Type B pancreatic cell (in vitro differentiated cells): Measurements from ENCODE around the gene SPACA4. TPM values are rescaled to one million over a fixed set of nuclear protein-coding genes. Genes with fewer than 3 reads are reported as not detected.

Experiments used
- DNase-seq: peaks from one replicate; pipeline ENCODE4 v3.0.0; 2021; ENCODE audit warnings: mixed read lengths; ENCODE audit not compliant: unreplicated experiment; ENCODE audit errors: extremely low spot score
- H3K27ac Mint-ChIP-seq: 2 replicates; pipeline ENCODE4 v1.8.0; 2021; ENCODE audit warnings: mild to moderate bottlenecking, mixed read lengths
- H3K27me3 Mint-ChIP-seq: 2 replicates; pipeline ENCODE4 v1.8.0; 2021; ENCODE audit warnings: mixed read lengths
- H3K36me3 Mint-ChIP-seq: 2 replicates; pipeline ENCODE4 v1.8.0; 2021; ENCODE audit warnings: mixed read lengths
- H3K4me1 Mint-ChIP-seq: one replicate; pipeline ENCODE4 v1.8.0; 2021; ENCODE audit warnings: mixed read lengths; ENCODE audit not compliant: unreplicated experiment
- H3K4me3 Mint-ChIP-seq: 2 replicates; pipeline ENCODE4 v1.8.0; 2021; ENCODE audit warnings: mild to moderate bottlenecking, mixed read lengths
- H3K9me3 Mint-ChIP-seq: 2 replicates; pipeline ENCODE4 v1.8.0; 2021; ENCODE audit warnings: mixed read lengths
- total RNA-seq: library from RNA; stranded (reverse); gene quantifications from 2 replicates; pipeline ENCODE4 v1.2.1, GENCODE V29; 2021; ENCODE audit warnings: low replicate concordance
- TF ChIP-seq, protein P1 (sequence below): fragments of 200-600 bp; sonication (generic); conservative IDR thresholded peaks from 2 replicates; pipeline ENCODE4 v1.5.0; 2021; ENCODE audit warnings: antibody characterized with exemption, mild to moderate bottlenecking

SPACA4 gene
- total RNA-seq, 1 donor from 2014 or later, result not detected

DNA sequence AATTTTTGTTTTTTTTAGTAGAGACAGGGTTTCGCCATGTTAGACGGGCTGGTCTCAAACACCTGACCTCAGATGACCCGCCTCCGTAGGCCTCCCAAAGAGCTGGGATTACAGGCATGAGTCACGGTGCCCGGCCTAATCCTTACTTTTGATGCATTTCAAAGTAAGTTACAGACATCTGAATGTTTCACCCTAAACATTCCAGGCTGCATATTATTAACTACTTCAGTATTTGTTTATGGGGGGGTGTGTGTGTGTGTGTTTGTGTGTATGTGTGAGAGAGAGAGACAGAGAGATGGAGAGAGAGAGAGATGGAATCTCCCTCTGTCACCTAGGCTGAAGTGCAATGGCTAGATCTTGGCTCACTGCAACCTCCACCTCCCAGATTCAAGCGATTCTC lies 41.5 kb upstream of the SPACA4 start:
- Mint-ChIP-seq H3K36me3 (no peaks in the 10 kb centered on the region), H3K4me3 (no peak overlapping the region), H3K27me3 (peaks cover 7% of the 10 kb centered on the region), H3K4me1 (peaks cover 10% of the 10 kb centered on the region), H3K9me3 (no peaks in the 10 kb centered on the region), H3K27ac (peak overlapping the region; percentile 77)
- TF ChIP-seq, protein P1, sequence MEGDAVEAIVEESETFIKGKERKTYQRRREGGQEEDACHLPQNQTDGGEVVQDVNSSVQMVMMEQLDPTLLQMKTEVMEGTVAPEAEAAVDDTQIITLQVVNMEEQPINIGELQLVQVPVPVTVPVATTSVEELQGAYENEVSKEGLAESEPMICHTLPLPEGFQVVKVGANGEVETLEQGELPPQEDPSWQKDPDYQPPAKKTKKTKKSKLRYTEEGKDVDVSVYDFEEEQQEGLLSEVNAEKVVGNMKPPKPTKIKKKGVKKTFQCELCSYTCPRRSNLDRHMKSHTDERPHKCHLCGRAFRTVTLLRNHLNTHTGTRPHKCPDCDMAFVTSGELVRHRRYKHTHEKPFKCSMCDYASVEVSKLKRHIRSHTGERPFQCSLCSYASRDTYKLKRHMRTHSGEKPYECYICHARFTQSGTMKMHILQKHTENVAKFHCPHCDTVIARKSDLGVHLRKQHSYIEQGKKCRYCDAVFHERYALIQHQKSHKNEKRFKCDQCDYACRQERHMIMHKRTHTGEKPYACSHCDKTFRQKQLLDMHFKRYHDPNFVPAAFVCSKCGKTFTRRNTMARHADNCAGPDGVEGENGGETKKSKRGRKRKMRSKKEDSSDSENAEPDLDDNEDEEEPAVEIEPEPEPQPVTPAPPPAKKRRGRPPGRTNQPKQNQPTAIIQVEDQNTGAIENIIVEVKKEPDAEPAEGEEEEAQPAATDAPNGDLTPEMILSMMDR, result no peak
- DNase-seq, result no peak

DNA sequence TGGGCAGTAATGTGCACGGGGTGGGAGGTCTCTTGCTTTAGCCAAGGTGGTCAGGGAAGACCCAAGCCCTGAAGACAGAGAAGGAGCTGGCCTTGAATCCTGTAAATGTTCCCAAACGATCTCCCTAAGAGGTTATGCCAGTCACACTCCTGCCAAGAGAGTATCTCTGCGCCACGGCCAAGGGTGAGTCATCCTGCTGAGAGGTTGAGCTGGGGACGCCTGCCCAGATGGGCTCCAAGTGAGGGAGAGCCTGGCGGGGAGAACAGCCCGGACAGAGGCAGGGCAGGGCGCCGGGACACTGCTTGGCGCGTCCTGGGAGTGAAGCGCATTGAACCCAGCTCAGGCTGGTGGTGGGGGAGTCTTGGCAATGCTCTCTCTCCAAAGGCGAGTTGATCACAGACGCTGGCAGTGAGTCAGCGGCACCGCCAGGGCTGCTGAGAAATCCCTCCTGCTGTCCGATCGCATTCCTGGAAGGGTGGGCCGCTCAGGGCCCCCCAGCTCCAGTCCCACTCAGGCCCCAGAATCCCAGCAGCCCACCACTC lies 38.1 kb upstream of the SPACA4 start:
- H3K4me1 Mint-ChIP-seq, result peaks cover 11% of the 10 kb centered on the region
- TF ChIP-seq, protein P1, result no peak
- H3K36me3 Mint-ChIP-seq, result no peaks in the 10 kb centered on the region
- H3K27ac Mint-ChIP-seq, result peak overlapping the region; percentile 43
- no peak for DNase-seq
- peak overlapping the region; percentile 59 for H3K4me3 Mint-ChIP-seq
- H3K9me3 Mint-ChIP-seq, result no peaks in the 10 kb centered on the region
- peaks cover 7% of the 10 kb centered on the region for H3K27me3 Mint-ChIP-seq

DNA sequence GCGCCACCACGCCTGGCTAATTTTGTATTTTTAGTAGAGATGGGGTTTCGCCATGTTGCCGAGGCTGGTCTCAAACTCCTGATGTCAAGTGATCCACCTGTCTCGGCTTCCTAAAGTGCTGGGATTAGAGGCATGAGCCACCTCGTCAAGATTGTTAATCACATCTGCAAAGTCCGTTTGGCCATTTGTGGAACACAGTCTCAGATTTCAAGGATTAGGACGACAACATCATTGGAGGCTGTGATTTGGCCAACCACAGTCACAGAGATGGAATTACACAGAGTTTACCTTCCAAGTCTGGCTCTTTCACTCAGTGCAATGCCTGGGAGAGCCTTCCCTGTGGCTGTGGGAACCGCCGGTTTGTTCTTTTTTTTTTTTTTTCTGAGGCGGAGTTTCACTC lies 36.7 kb upstream of the SPACA4 start:
- Mint-ChIP-seq H3K4me3 (no peak overlapping the region), H3K4me1 (peaks cover 9% of the 10 kb centered on the region), H3K36me3 (no peaks in the 10 kb centered on the region), H3K9me3 (no peaks in the 10 kb centered on the region), H3K27ac (no peak overlapping the region), H3K27me3 (peaks cover 7% of the 10 kb centered on the region)
- TF ChIP-seq, protein P1, result no peak
- no peak for DNase-seq

DNA sequence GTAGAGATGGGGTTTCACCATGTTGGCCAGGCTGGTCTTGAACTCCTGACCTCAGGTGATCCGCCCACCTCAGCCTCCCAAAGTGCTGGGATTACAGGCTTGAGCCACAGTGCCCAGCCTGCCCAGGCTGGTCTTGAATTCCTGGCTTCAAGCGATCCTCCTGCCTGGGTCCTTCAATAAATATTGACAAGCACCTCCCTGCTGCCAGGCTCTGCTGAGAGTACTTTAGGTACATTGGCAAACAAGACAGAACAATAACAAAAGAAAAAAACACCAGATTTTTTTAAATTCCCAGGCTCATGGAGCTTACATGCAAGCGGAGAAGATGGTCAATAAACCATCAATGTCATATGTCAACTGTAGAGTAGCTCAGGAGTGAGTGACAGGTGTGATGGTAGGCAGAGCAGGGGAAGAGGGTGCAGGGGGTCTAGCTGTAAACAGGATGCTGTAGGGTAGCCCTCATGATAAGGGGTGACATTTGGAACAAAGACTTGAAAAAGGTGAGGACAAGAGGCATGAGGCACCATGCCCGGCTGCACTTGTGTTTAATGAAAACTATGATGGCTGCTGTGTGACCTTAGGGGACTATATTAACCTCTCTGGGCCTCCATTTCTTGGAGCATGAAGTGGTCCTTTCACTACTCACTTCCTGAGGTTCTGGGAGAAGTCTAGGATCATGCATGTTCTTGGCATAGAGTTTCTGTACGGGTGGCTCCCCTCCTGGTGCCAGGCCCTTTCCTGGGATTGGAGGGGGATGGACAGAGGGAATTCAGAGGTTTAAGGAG lies 35.0 kb upstream of the SPACA4 start:
- peaks cover 5% of the 10 kb centered on the region for H3K4me1 Mint-ChIP-seq
- H3K27ac Mint-ChIP-seq, result peak overlapping the region; percentile 35
- TF ChIP-seq, protein P1, result no peak
- no peak overlapping the region for H3K4me3 Mint-ChIP-seq
- peaks cover 7% of the 10 kb centered on the region for H3K27me3 Mint-ChIP-seq
- H3K9me3 Mint-ChIP-seq, result no peaks in the 10 kb centered on the region
- H3K36me3 Mint-ChIP-seq, result no peaks in the 10 kb centered on the region
- no peak for DNase-seq

DNA sequence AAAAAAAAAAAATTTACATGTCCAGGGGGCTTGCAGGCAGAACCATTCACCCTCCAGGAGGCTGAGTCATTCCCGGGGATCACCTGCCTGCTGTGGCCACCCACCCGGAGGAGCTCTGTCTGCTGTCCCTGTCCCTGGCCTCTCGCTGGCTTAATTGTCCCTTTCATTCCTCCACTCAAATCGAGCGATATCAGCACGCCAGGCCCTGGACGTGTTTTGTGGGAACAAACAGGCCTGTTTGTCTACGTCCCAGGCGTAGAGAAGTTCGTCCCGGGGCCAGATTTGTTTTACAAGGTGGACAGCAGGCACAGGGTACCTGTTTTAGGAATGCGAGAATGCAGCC lies 33.4 kb upstream of the SPACA4 start:
- H3K4me3 Mint-ChIP-seq, result no peak overlapping the region
- H3K27ac Mint-ChIP-seq, result peak overlapping the region; percentile 39
- no peaks in the 10 kb centered on the region for H3K36me3 Mint-ChIP-seq
- TF ChIP-seq, protein P1, result no peak
- H3K27me3 Mint-ChIP-seq, result no peaks in the 10 kb centered on the region
- DNase-seq, result no peak
- no peaks in the 10 kb centered on the region for H3K9me3 Mint-ChIP-seq
- peaks cover 5% of the 10 kb centered on the region for H3K4me1 Mint-ChIP-seq
